Astrocyte (in vitro differentiated cells and primary cell): ENCODE results near the gene CCDC87. TPM values are rescaled to one million over a fixed set of nuclear protein-coding genes. Genes with fewer than 3 reads are reported as not detected.

Experiments used
- DNase-seq: peaks from one replicate; pipeline ENCODE4 v3.0.0-alpha.2; 2010; ENCODE audit warnings: low read depth
- FAIRE-seq: peaks from 2 replicates; lab custom pipeline; 2011; peaks lifted over from hg19 to GRCh38; lab: Jason Lieb, UNC
- H2AFZ ChIP-seq: 2 replicates; pipeline ENCODE4 v1.6.0; 2012; ENCODE audit warnings: low read depth, low read length, inconsistent platforms
- H3K27ac ChIP-seq: 2 replicates; pipeline ENCODE4 v1.5.1; 2011; ENCODE audit warnings: low read depth, low read length, inconsistent platforms
- H3K27me3 ChIP-seq: 2 replicates; pipeline ENCODE4 v1.6.0; 2011; ENCODE audit warnings: low read length, inconsistent platforms; ENCODE audit not compliant: insufficient read depth
- H3K36me3 ChIP-seq: 2 replicates; pipeline ENCODE4 v1.5.1; 2011; ENCODE audit warnings: low read length, inconsistent platforms; ENCODE audit not compliant: insufficient read depth
- H3K4me1 ChIP-seq: 2 replicates; pipeline ENCODE4 v1.5.1; 2011; ENCODE audit warnings: low read length, inconsistent platforms; ENCODE audit not compliant: insufficient read depth
- H3K4me2 ChIP-seq: 2 replicates; pipeline ENCODE4 v1.6.0; 2012; ENCODE audit warnings: low read length, inconsistent platforms
- H3K4me3 ChIP-seq: 2 replicates; pipeline ENCODE4 v1.5.1; 2011; ENCODE audit warnings: low read depth, mild to moderate bottlenecking, low read length, inconsistent platforms; ENCODE audit not compliant: insufficient read depth
- H3K79me2 ChIP-seq: 2 replicates; pipeline ENCODE4 v1.6.0; 2012; ENCODE audit warnings: mild to moderate bottlenecking, low read length, inconsistent platforms; ENCODE audit not compliant: insufficient read depth
- H3K9ac ChIP-seq: 2 replicates; pipeline ENCODE4 v1.6.0; 2012; ENCODE audit warnings: mild to moderate bottlenecking, low read length, inconsistent platforms
- H3K9me3 ChIP-seq: 2 replicates; pipeline ENCODE4 v1.5.1; 2012; ENCODE audit warnings: low read depth, mild to moderate bottlenecking, low read length, inconsistent platforms; ENCODE audit not compliant: insufficient read depth
- H4K20me1 ChIP-seq: 2 replicates; pipeline ENCODE4 v1.6.0; 2012; ENCODE audit warnings: low read length, inconsistent platforms; ENCODE audit not compliant: insufficient read depth
- H3K27ac Mint-ChIP-seq: one replicate; pipeline ENCODE4 v1.8.0; 2021; ENCODE audit warnings: mild to moderate bottlenecking, mixed read lengths; ENCODE audit not compliant: unreplicated experiment
- H3K27me3 Mint-ChIP-seq: one replicate; pipeline ENCODE4 v1.8.0; 2021; ENCODE audit warnings: low read depth, mixed read lengths; ENCODE audit not compliant: unreplicated experiment
- H3K36me3 Mint-ChIP-seq: one replicate; pipeline ENCODE4 v1.8.0; 2021; ENCODE audit warnings: low read depth, mixed read lengths; ENCODE audit not compliant: unreplicated experiment
- H3K4me1 Mint-ChIP-seq: one replicate; pipeline ENCODE4 v1.8.0; 2021; ENCODE audit warnings: low read depth, mixed read lengths; ENCODE audit not compliant: unreplicated experiment
- H3K4me3 Mint-ChIP-seq: one replicate; pipeline ENCODE4 v1.8.0; 2021; ENCODE audit warnings: mild to moderate bottlenecking, moderate library complexity, mixed read lengths; ENCODE audit not compliant: unreplicated experiment
- H3K9me3 Mint-ChIP-seq: one replicate; pipeline ENCODE4 v1.8.0; 2021; ENCODE audit warnings: mild to moderate bottlenecking, mixed read lengths; ENCODE audit not compliant: unreplicated experiment
- EZH2 ChIP-seq: IDR thresholded peaks from 2 replicates; pipeline ENCODE4 v1.6.1; 2012; ENCODE audit warnings: mild to moderate bottlenecking, low read length, inconsistent platforms; ENCODE audit not compliant: insufficient read depth
- total RNA-seq: library from RNA; stranded (reverse); gene quantifications from 2 replicates; pipeline ENCODE4 v1.2.1, GENCODE V29; 2021
- TF ChIP-seq, protein P1 (sequence below): IDR thresholded peaks from 2 replicates; pipeline ENCODE4 v1.5.1; 2011; ENCODE audit warnings: low read depth, mild to moderate bottlenecking, inconsistent platforms, low read length, moderate library complexity; ENCODE audit not compliant: insufficient read depth

CCDC87 gene
- total RNA-seq, 1 donor from 2014 or later = 0.34 TPM

- no peaks in the 10 kb centered on the region for H3K9me3 ChIP-seq
- H3K9ac ChIP-seq = no peak overlapping the region
- no peaks in the 10 kb centered on the region for H3K4me1 Mint-ChIP-seq
- H3K27ac ChIP-seq = no peak overlapping the region
- no peaks in the 10 kb centered on the region for H3K79me2 ChIP-seq
- H3K27me3 ChIP-seq = no peaks in the 10 kb centered on the region
- peaks cover 20% of the 10 kb centered on the region for H3K9me3 Mint-ChIP-seq
- H3K36me3 ChIP-seq = no peaks in the 10 kb centered on the region
- peaks cover 17% of the 10 kb centered on the region for H3K27me3 Mint-ChIP-seq
- TF ChIP-seq, protein P1, sequence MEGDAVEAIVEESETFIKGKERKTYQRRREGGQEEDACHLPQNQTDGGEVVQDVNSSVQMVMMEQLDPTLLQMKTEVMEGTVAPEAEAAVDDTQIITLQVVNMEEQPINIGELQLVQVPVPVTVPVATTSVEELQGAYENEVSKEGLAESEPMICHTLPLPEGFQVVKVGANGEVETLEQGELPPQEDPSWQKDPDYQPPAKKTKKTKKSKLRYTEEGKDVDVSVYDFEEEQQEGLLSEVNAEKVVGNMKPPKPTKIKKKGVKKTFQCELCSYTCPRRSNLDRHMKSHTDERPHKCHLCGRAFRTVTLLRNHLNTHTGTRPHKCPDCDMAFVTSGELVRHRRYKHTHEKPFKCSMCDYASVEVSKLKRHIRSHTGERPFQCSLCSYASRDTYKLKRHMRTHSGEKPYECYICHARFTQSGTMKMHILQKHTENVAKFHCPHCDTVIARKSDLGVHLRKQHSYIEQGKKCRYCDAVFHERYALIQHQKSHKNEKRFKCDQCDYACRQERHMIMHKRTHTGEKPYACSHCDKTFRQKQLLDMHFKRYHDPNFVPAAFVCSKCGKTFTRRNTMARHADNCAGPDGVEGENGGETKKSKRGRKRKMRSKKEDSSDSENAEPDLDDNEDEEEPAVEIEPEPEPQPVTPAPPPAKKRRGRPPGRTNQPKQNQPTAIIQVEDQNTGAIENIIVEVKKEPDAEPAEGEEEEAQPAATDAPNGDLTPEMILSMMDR = peak; percentile 72
- TF ChIP-seq EZH2 = no peak
- H4K20me1 ChIP-seq = no peaks in the 10 kb centered on the region
- no peak overlapping the region for H3K4me3 Mint-ChIP-seq
- H3K4me2 ChIP-seq = peak overlapping the region; percentile 70
- peak overlapping the region; percentile 55 for H2AFZ ChIP-seq
- peak; percentile 61 for DNase-seq
- FAIRE-seq = no peak
- H3K4me1 ChIP-seq = no peaks in the 10 kb centered on the region
- H3K36me3 Mint-ChIP-seq = no peaks in the 10 kb centered on the region
- H3K27ac Mint-ChIP-seq = no peak overlapping the region
- H3K4me3 ChIP-seq = no peak overlapping the region
Measured at GRCh38 chr11:66579017-66579606, 13.8 kb downstream of the CCDC87 start.

DNA sequence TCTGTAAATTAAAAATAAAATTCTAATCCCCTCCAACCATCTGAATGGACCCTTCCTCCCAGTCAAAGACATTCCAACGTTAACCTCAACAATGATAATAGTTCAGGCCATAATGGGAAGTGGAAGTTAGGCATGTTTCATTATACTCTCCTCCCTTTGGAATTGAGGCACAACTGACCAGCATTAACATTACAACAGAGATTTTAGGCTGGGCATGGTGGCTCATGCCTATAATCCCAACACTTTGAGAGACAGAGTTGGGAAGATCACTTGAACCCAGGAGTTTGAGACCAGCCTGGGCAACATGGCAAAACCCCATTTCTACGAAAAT is 22.0 kb downstream of the CCDC87 start:
- Histone ChIP-seq H3K79me2 (no peaks in the 10 kb centered on the region), H3K9ac (no peak overlapping the region), H3K27ac (no peak overlapping the region), H3K9me3 (no peaks in the 10 kb centered on the region), H2AFZ (no peak overlapping the region), H3K4me3 (no peak overlapping the region), H3K4me1 (peaks cover 9% of the 10 kb centered on the region), H4K20me1 (no peaks in the 10 kb centered on the region), H3K27me3 (peaks cover 6% of the 10 kb centered on the region), H3K4me2 (no peak overlapping the region), H3K36me3 (no peaks in the 10 kb centered on the region)
- H3K4me1 Mint-ChIP-seq = peaks cover 10% of the 10 kb centered on the region
- FAIRE-seq (no peak), DNase-seq (no peak)
- H3K36me3 Mint-ChIP-seq = no peaks in the 10 kb centered on the region
- no peak overlapping the region for H3K4me3 Mint-ChIP-seq
- TF ChIP-seq, protein P1 = no peak
- no peak for TF ChIP-seq EZH2
- peaks cover 9% of the 10 kb centered on the region for H3K9me3 Mint-ChIP-seq
- H3K27me3 Mint-ChIP-seq = peaks cover 24% of the 10 kb centered on the region
- H3K27ac Mint-ChIP-seq = no peak overlapping the region

- Histone ChIP-seq H3K9ac (no peak overlapping the region), H2AFZ (no peak overlapping the region), H3K27me3 (peaks cover 6% of the 10 kb centered on the region), H3K79me2 (no peaks in the 10 kb centered on the region), H3K4me3 (no peak overlapping the region), H3K36me3 (no peaks in the 10 kb centered on the region), H3K27ac (no peak overlapping the region), H3K9me3 (no peaks in the 10 kb centered on the region), H3K4me2 (no peak overlapping the region), H4K20me1 (no peaks in the 10 kb centered on the region), H3K4me1 (peaks cover 9% of the 10 kb centered on the region)
- Mint-ChIP-seq H3K4me1 (peaks cover 10% of the 10 kb centered on the region), H3K27ac (no peak overlapping the region), H3K27me3 (peaks cover 24% of the 10 kb centered on the region), H3K4me3 (no peak overlapping the region), H3K36me3 (no peaks in the 10 kb centered on the region), H3K9me3 (peaks cover 9% of the 10 kb centered on the region)
- TF ChIP-seq EZH2 = no peak
- TF ChIP-seq, protein P1 = no peak
- no peak for DNase-seq
- FAIRE-seq = no peak
Measured at GRCh38 chr11:66570079-66570849, 22.6 kb downstream of the CCDC87 start.
